Endothelial cell of umbilical vein (primary cell): ENCODE measurements around the gene TBC1D4.

Experiments
- EZH2 ChIP-seq: IDR thresholded peaks from 2 replicates; pipeline ENCODE4 v1.6.1; 2012; ENCODE audit warnings: borderline replicate concordance, low read depth, mild to moderate bottlenecking, moderate library complexity, low read length, inconsistent platforms; ENCODE audit not compliant: severe bottlenecking
- FOS ChIP-seq: IDR thresholded peaks from 2 replicates; pipeline ENCODE4 v1.6.1; 2011; ENCODE audit warnings: mild to moderate bottlenecking, low read length, moderate library complexity, borderline replicate concordance; ENCODE audit not compliant: insufficient read depth
- MYC ChIP-seq: IDR thresholded peaks from one replicate; pipeline ENCODE4 v1.6.1; 2011; ENCODE audit warnings: mild to moderate bottlenecking, low read depth, low read length
- POLR2A ChIP-seq: IDR thresholded peaks from 2 replicates; pipeline ENCODE4 v1.6.1; 2012; ENCODE audit warnings: low read depth, mild to moderate bottlenecking, control low read depth, low read length
- POLR2AphosphoS5 ChIP-seq: IDR thresholded peaks from 2 replicates; pipeline ENCODE4 v1.6.1; 2012; ENCODE audit warnings: low read depth, mild to moderate bottlenecking, control low read depth, low read length, moderate library complexity; ENCODE audit not compliant: insufficient read depth
- TF ChIP-seq, protein P1 (sequence below), 2 donors: IDR thresholded peaks; 1 replicate in 1 of 2; 2 replicates in 1 of 2; pipeline ENCODE4 v1.5.1; 2011; ENCODE audit warnings: low read length in 2 of 2, mild to moderate bottlenecking in 2 of 2, moderate library complexity in 2 of 2, control low read depth in 1 of 2, inconsistent platforms in 1 of 2, low read depth in 1 of 2; ENCODE audit not compliant: insufficient read depth in 1 of 2; ENCODE audit errors: extremely low read depth in 1 of 2
- TF ChIP-seq, protein P2 (sequence below): IDR thresholded peaks from 2 replicates; pipeline ENCODE4 v1.6.1; 2011; ENCODE audit not compliant: insufficient read depth, insufficient read length

DNA sequence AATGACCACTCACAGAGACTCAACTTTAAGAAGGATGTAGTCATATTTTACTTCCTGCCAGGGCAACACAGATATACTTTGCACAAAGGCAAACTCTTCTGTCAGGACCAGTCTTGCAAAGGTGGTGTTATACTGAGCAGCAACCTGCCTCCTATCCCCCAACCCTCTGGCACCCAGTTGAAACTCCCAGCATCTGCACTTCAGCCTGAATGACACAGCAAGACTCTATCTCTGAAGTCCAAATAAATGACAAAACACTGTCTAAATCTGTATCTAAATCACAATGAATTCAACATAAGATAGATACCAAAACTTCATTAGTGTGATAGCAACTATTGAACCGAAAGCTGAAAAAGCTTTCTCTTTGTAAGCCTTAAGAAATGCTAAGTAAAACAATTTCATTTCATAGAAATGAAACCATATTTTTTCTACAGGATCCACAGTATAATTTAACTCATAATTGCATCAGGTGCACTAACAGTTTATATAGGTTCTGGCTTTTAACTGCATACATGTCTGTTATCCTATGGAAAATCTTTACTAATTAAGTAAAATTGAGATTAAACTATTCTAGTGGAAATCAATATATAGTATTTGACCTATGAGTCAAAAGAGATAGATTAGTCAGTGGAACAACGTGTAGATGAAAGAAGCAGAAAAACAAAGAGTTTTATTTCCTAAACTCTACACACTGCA lies 163.7 kb downstream of the TBC1D4 start:
- TF ChIP-seq, protein P1, sequence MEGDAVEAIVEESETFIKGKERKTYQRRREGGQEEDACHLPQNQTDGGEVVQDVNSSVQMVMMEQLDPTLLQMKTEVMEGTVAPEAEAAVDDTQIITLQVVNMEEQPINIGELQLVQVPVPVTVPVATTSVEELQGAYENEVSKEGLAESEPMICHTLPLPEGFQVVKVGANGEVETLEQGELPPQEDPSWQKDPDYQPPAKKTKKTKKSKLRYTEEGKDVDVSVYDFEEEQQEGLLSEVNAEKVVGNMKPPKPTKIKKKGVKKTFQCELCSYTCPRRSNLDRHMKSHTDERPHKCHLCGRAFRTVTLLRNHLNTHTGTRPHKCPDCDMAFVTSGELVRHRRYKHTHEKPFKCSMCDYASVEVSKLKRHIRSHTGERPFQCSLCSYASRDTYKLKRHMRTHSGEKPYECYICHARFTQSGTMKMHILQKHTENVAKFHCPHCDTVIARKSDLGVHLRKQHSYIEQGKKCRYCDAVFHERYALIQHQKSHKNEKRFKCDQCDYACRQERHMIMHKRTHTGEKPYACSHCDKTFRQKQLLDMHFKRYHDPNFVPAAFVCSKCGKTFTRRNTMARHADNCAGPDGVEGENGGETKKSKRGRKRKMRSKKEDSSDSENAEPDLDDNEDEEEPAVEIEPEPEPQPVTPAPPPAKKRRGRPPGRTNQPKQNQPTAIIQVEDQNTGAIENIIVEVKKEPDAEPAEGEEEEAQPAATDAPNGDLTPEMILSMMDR (IDR thresholded peaks at IDR 0.05; ENCODE audit: extremely low read depth in 1 of 2, insufficient read depth in 1 of 2, low read depth in 1 of 2, low read length in 2 of 2): no peak
- no peak for TF ChIP-seq EZH2
- TF ChIP-seq POLR2AphosphoS5: no peak
- TF ChIP-seq POLR2A: no peak
- TF ChIP-seq MYC: no peak
- TF ChIP-seq FOS: no peak
- TF ChIP-seq, protein P2, sequence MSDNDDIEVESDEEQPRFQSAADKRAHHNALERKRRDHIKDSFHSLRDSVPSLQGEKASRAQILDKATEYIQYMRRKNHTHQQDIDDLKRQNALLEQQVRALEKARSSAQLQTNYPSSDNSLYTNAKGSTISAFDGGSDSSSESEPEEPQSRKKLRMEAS: no peak
